ENCODE data around the gene FGF1. TPM values are rescaled to one million over a fixed set of nuclear protein-coding genes. Genes with fewer than 3 reads are reported as not detected.

FGF1 gene
- polyA plus RNA-seq, 3 donors from 2014 or later: not detected

- H3K36me3 Mint-ChIP-seq: peaks cover 0 to 4% (median 0%) of the 10 kb centered on the region in 3 donors
- peaks cover 0 to 3% (median 0%) of the 10 kb centered on the region in 6 donors for H3K9me3 Mint-ChIP-seq
- peak overlapping the region; percentile 13 to 45 (median 37) for H3K27ac Mint-ChIP-seq
- H3K27me3 Mint-ChIP-seq (ENCODE audit: low read depth in 3 of 3): peaks cover 2 to 5% (median 3%) of the 10 kb centered on the region in 3 donors
- DNase-seq: peak; percentile 83 to 87 (median 87)
- peak overlapping the region; percentile 72 to 80 (median 78) for H3K4me3 Mint-ChIP-seq
- H3K4me1 Mint-ChIP-seq: peaks cover 40 to 61% of the 10 kb centered on the region in 2 donors
Measured at GRCh38 chr5:142713121-142713706, 27.3 kb upstream of the FGF1 start.

DNA sequence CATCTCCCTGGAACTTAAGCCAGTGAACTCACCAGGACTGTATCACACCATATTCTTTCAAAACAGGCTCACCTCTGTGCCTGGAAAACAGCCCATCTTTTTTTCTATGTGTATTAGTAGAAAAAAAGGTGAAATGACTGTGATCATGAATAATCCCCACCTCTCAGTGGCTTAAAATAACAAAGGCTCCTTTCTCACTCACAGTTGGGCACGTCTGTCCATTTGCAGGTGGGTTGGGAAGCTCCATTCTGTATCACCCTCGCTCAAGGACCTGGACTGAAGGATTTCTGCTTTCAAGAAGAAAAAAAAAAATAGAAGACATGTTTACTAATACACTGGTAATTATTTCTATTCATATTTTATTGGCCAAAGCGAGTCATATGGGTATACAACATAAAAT is 17.3 kb upstream of the FGF1 start:
- no peak for DNase-seq
- Mint-ChIP-seq H3K9me3 (no peaks in the 10 kb centered on the region), H3K4me3 (no peak overlapping the region), H3K27ac (no peak overlapping the region), H3K27me3 (ENCODE audit: low read depth in 3 of 3) (peaks cover 0 to 6% (median 6%) of the 10 kb centered on the region in 3 donors), H3K36me3 (no peaks in the 10 kb centered on the region), H3K4me1 (no peaks in the 10 kb centered on the region)

- Mint-ChIP-seq H3K4me1 (no peaks in the 10 kb centered on the region), H3K36me3 (no peaks in the 10 kb centered on the region), H3K4me3 (no peak overlapping the region), H3K9me3 (no peaks in the 10 kb centered on the region), H3K27ac (no peak overlapping the region), H3K27me3 (ENCODE audit: low read depth in 3 of 3) (peaks cover 0 to 7% (median 6%) of the 10 kb centered on the region in 3 donors)
- no peak for DNase-seq
Measured at GRCh38 chr5:142701673-142702311, 15.9 kb upstream of the FGF1 start.

GRCh38 chr5:142700566-142700965 is 14.7 kb upstream of the FGF1 start:
- H3K4me3 Mint-ChIP-seq: no peak overlapping the region
- no peaks in the 10 kb centered on the region for H3K9me3 Mint-ChIP-seq
- H3K36me3 Mint-ChIP-seq: no peaks in the 10 kb centered on the region
- no peak overlapping the region for H3K27ac Mint-ChIP-seq
- H3K27me3 Mint-ChIP-seq (ENCODE audit: low read depth in 3 of 3): peaks cover 0 to 7% (median 4%) of the 10 kb centered on the region in 3 donors
- DNase-seq: no peak
- no peaks in the 10 kb centered on the region for H3K4me1 Mint-ChIP-seq

DNA sequence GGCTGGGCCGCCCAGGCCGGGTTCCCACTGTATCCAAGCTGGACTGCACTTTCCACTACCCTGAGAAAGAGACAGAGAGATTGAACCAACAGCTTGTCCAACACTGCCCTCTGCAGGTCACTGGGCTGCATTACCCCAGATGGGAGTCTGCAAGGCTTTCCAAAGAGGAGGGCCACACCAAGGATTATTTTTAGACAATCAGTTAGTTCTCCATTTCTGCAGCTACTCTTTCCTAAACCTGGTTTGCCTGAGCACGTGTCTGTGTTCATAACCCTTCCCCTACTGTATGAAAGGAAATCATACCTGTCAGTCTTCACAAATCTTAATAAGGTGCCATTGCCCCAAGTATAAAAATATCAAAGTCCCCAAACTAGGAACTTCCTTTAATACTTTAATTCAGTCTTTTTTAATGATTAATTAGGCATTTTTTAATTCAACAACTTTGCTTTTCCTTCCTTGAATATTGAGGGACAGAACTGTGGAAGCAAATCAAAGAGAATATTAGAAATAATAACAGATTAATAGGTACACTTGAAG is 13.4 kb upstream of the FGF1 start:
- DNase-seq: peak; percentile 62 to 70 (median 63)
- H3K36me3 Mint-ChIP-seq: no peaks in the 10 kb centered on the region
- peaks cover 0 to 7% (median 2%) of the 10 kb centered on the region in 3 donors for H3K27me3 Mint-ChIP-seq (ENCODE audit: low read depth in 3 of 3)
- H3K9me3 Mint-ChIP-seq: no peaks in the 10 kb centered on the region
- H3K4me3 Mint-ChIP-seq: no peak overlapping the region
- no peaks in the 10 kb centered on the region for H3K4me1 Mint-ChIP-seq
- H3K27ac Mint-ChIP-seq: no peak overlapping the region

- no peaks in the 10 kb centered on the region for H3K4me1 Mint-ChIP-seq
- peaks cover 2 to 7% (median 2%) of the 10 kb centered on the region in 3 donors for H3K27me3 Mint-ChIP-seq (ENCODE audit: low read depth in 3 of 3)
- DNase-seq: no peak
- H3K36me3 Mint-ChIP-seq: no peaks in the 10 kb centered on the region
- H3K9me3 Mint-ChIP-seq: no peaks in the 10 kb centered on the region
- no peak overlapping the region for H3K27ac Mint-ChIP-seq
- H3K4me3 Mint-ChIP-seq: no peak overlapping the region
Measured at GRCh38 chr5:142698447-142699183, 12.7 kb upstream of the FGF1 start.

- H3K36me3 Mint-ChIP-seq: no peaks in the 10 kb centered on the region
- peaks cover 2 to 7% (median 2%) of the 10 kb centered on the region in 3 donors for H3K27me3 Mint-ChIP-seq (ENCODE audit: low read depth in 3 of 3)
- no peak for DNase-seq
- H3K27ac Mint-ChIP-seq: no peak overlapping the region
- H3K9me3 Mint-ChIP-seq: no peaks in the 10 kb centered on the region
- no peaks in the 10 kb centered on the region for H3K4me1 Mint-ChIP-seq
- H3K4me3 Mint-ChIP-seq: no peak overlapping the region
Measured at GRCh38 chr5:142697356-142698255, 11.7 kb upstream of the FGF1 start.

GRCh38 chr5:142696379-142696778 is 10.5 kb upstream of the FGF1 start:
- H3K9me3 Mint-ChIP-seq: no peaks in the 10 kb centered on the region
- no peaks in the 10 kb centered on the region for H3K36me3 Mint-ChIP-seq
- peaks cover 2 to 7% (median 2%) of the 10 kb centered on the region in 3 donors for H3K27me3 Mint-ChIP-seq (ENCODE audit: low read depth in 3 of 3)
- H3K27ac Mint-ChIP-seq: no peak overlapping the region
- H3K4me1 Mint-ChIP-seq: no peaks in the 10 kb centered on the region
- DNase-seq: no peak
- no peak overlapping the region for H3K4me3 Mint-ChIP-seq

GRCh38 chr5:142694092-142694856 is 8.4 kb upstream of the FGF1 start:
- H3K27me3 Mint-ChIP-seq (ENCODE audit: low read depth in 3 of 3): peaks cover 2 to 10% (median 2%) of the 10 kb centered on the region in 3 donors
- no peak overlapping the region for H3K27ac Mint-ChIP-seq
- DNase-seq: no peak
- no peaks in the 10 kb centered on the region for H3K4me1 Mint-ChIP-seq
- H3K36me3 Mint-ChIP-seq: no peaks in the 10 kb centered on the region
- peaks cover 0 to 2% (median 0%) of the 10 kb centered on the region in 6 donors for H3K9me3 Mint-ChIP-seq
- no peak overlapping the region for H3K4me3 Mint-ChIP-seq

GRCh38 chr5:142692321-142692894 is 6.5 kb upstream of the FGF1 start:
- Mint-ChIP-seq H3K9me3 (peaks cover 0 to 2% (median 0%) of the 10 kb centered on the region in 6 donors), H3K27me3 (ENCODE audit: low read depth in 3 of 3) (peaks cover 2 to 3% (median 2%) of the 10 kb centered on the region in 3 donors), H3K4me1 (no peaks in the 10 kb centered on the region), H3K36me3 (no peaks in the 10 kb centered on the region), H3K4me3 (no peak overlapping the region), H3K27ac (no peak overlapping the region)
- no peak for DNase-seq

- no peaks in the 10 kb centered on the region for H3K36me3 Mint-ChIP-seq
- H3K4me3 Mint-ChIP-seq: no peak overlapping the region
- H3K27ac Mint-ChIP-seq: no peak overlapping the region
- no peaks in the 10 kb centered on the region for H3K4me1 Mint-ChIP-seq
- DNase-seq: no peak
- H3K9me3 Mint-ChIP-seq: peaks cover 0 to 2% (median 0%) of the 10 kb centered on the region in 6 donors
- peaks cover 2 to 7% (median 2%) of the 10 kb centered on the region in 3 donors for H3K27me3 Mint-ChIP-seq (ENCODE audit: low read depth in 3 of 3)
Measured at GRCh38 chr5:142690667-142691066, 4.8 kb upstream of the FGF1 start.

GRCh38 chr5:142689081-142689480 is 3.2 kb upstream of the FGF1 start:
- H3K27me3 Mint-ChIP-seq (ENCODE audit: low read depth in 3 of 3): peaks cover 2 to 7% (median 3%) of the 10 kb centered on the region in 3 donors
- no peak for DNase-seq
- H3K4me3 Mint-ChIP-seq: no peak overlapping the region
- H3K27ac Mint-ChIP-seq: no peak overlapping the region
- H3K4me1 Mint-ChIP-seq: no peaks in the 10 kb centered on the region
- no peaks in the 10 kb centered on the region for H3K36me3 Mint-ChIP-seq
- H3K9me3 Mint-ChIP-seq: peaks cover 0 to 2% (median 0%) of the 10 kb centered on the region in 6 donors

Measured in immature natural killer cell (primary cell).